ENCODE measurements around the gene GABRR2. TPM values are rescaled to one million over a fixed set of nuclear protein-coding genes. Genes with fewer than 3 reads are reported as not detected.

GABRR2 gene
- not detected in 2 replicates for total RNA-seq (2014; rRNA removed; shearing (Covaris generic))

DNA sequence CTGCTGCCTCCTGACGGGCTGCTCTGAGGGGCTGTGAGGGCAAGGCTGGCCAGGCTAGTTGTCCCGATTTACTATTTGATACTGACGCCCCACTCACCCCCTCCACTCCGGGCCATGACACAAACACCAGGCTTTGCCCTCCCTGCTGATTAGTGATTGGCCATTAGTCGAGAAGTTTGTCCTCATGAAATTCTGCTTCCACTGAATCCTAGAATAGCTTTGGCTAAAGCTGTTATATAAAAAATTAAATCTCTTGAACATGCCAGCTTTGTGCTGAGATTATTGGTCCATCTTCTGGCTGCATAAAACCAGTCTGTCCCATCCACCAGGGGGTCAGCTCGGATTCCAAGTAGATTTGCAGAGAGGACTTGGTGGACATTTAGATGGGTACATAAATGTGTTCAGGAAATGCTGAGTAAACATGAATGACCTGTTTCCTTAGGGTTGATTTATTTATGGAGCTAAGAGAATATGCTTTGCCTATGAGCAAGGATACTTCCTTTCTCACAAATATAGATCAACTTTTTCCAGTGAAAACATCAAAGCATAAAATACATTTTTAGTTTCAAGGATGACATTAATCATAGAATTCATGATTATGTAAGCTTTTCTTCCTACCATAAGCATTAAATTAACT, at the start of gene GABRR2:
Gene GABRR2 (minus strand): TSS at position 51 of the 637 bp plus-strand sequence. CDS start 134 bp downstream, outside the sequence.
- no peak for DNase-seq (ENCODE audit: low read depth)

DNA sequence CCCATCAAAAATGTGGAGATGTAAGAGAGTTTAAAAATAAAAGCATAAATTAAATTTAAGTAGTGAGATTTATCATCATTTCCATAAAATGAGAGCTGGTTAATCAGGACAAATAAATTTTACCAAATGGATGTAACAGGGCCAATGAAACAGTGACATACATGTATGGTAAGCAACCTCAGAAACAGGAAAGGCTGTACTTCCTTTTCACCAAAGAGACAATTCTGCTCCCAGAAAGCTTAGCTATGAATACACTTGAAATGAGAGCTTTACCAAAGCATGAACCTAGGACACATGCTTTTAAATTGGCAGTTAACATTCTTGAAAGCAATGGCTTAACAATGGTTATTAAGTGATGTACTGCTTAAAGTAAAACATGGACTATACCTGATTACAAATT, 49.5 kb upstream of the GABRR2 start:
- no peak for DNase-seq (ENCODE audit: low read depth)

DNA sequence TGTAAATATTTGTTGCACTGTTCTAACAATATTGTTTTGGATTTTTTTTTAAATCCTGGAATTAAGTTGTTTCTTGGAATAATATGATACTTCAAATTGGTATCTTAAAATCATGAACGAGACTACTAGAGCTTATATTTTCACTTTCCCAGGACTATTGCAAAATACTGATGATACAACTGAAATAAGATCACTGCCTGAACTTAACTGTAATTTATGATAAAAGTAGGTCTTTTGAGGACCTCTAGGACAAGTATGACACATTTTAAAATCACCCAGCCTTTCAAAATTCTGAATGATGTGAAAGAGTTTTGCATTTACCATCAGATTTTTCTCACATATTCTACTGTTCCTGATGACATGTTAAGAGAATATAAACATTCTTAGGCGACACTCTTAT, 46.1 kb upstream of the GABRR2 start:
- DNase-seq (ENCODE audit: low read depth), result no peak

DNA sequence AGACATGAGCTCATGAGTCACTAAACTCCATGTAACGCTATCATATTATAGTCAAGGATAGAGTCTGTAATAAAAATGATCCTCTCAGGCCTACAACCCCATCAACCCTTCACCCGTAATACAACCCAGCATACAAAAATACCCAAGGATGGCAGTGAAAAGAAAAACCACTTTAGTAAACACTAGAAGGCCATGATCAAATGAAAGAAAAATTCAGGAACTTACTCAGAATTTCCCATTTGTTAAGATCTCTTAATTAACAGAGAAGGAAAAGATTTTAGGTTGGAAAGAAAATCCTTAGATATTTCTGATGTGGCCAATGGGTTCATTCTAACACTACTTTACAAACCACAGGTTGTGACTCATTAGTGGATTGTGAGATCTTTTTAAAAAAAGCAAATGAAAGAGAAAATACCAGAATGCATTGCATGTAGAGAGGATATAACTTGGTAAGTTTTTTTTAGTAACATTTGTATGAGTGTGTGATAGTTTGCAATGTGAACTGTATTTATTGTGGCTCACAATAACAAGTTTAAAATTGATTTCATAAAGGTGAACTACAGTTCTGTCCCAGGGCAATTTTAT, 45.4 kb upstream of the GABRR2 start:
- peak; percentile 76 for DNase-seq (ENCODE audit: low read depth)

DNA sequence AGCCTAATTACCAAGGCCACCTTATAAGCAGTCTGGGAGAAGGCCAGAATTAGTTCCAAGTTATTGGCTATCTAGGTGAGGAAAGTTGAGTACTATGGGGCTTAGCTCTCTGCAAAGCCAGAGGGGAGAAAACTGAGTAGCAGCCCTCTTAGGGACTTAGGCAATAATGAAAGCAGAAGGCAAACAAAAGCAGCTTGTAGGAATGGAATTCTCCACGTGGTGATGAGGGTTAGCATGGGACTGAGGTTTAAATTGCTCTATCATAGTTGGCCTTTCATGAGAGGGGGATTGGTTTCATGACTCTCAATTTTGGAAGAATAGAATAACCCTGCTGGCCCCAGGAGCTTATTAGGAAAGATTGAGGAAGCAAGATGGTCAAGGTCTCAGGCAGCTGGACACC, 44.5 kb upstream of the GABRR2 start:
- peak; percentile 24 for DNase-seq (ENCODE audit: low read depth)

DNA sequence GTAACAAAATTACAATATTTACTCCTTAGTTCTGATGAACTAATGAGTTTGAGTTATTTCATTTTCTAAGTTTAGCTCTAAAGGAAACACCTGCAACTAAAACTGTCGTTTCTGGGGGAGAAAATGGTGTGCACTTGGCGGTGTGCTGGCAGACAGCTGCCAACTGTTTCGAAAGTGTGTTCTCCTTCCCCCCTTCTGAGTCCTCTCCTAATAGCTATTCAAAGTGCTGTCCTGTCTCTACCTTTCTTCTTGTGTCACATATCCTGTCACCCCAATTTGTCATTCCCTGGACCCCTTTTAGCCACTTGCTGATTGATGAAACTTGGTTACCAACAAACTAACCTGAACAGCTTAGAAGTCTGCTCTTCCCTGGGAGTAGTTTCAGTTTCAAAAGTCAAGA, 42.3 kb upstream of the GABRR2 start:
- no peak for DNase-seq (ENCODE audit: low read depth)

DNA sequence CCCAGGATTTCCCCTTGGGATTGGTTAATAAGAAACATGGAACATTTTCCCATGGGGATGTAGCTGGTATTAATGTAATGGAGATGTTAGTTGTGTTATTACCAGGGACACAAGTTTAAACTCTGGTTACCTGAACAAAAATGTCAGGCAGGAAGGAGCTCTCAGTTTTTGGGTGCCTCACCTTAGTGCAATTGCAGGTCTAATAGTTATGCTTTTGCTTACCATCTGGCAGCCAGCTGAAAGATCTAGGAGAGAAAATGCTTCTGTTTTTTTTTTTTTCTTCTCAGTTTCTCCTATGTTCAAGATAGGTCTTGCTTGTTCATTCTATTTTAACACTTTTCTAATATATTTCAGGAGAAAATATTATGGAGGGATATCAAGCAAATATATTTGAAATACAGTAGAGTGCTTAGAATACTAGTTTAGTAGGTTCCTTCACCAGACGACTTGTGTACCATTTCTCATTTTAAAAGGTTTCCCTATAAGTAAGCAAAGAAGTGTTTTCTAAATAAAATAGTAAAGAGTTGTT, 41.6 kb upstream of the GABRR2 start:
- no peak for DNase-seq (ENCODE audit: low read depth)

DNA sequence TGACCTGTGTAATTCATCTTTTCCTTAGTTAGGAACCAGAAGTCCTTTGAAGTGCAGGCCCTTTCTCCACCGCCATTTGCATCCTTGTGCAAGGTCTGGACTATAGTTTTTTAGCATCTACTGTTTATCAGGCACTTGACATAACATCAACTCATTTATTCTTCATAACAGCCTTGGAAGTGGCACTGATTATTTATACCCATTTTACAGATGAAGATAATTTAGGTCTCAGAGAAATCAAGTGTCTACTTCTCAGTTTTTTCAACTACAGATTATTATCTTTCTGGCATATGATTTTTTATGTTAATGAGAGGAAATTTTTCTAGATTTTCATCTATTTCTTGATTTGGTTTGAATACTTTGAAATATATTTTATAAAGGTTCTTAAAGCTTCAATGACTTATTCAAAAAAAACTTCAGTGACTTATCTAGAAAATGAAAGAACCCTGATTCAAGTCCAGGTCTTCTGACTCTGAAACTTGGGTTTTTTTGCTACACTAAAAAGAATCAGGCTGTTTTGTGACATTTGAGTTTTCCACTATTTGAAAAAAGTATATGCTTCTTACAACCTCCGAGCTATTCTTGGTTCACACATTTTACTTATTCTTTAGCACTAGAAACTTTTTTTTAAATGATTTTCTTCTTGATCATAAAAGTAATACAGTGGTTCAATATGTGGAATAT, 40.6 kb upstream of the GABRR2 start:
- DNase-seq (ENCODE audit: low read depth), result no peak

DNA sequence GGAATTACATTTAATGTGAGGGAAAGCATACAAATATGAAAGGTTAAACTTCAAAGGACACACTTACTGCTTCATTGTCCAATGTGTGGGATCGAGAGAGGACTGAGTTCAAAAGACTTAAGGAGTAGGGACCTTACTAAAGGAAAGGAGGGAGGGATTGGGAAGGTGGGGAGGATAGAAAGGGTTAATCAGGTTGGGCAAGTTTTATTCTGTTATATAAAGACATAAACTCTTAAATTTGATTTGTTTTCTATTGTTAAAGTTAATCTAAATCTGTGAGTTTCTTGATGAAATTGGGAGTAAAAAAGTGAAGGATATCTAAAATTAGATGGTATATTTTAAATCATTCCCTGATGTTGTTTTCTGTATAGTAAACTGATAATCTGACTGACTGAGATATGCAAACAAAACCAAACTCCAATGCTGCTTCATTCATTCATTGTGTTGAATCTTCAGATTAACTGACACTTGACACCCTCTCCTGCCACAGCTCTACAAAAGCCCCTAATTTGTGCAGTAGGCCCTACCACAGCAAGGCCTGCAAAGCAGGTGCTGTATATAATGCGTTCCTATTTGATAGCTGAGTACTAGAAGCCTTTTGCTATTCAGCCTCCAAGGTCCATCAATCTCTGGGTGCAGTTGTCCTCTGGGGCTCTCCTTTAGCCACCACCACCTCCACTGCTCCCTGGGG, 38.7 kb upstream of the GABRR2 start:
- DNase-seq (ENCODE audit: low read depth), result no peak

DNA sequence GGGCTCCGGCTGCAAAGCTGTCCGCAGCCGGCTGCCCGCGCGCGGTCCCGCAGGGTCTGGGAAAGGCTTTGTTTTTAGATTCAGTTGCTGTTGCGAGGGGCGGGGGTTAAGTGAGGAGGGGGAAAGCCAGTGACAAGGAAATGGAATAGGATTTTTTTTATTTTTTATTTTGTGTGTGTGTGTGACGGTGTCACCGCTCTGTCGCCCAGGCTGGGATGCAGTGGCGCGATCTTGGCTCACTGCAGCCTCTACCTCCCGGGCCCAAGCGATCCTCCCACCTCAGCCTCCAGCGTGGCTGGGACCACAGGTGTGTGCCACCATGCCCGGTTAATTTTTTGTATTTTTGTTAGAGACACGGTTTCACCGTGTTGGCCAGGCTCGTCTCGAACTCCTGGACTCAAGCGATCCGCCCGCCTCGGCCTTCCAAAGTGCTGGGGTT, 38.0 kb upstream of the GABRR2 start:
- DNase-seq (ENCODE audit: low read depth), result no peak

DNA sequence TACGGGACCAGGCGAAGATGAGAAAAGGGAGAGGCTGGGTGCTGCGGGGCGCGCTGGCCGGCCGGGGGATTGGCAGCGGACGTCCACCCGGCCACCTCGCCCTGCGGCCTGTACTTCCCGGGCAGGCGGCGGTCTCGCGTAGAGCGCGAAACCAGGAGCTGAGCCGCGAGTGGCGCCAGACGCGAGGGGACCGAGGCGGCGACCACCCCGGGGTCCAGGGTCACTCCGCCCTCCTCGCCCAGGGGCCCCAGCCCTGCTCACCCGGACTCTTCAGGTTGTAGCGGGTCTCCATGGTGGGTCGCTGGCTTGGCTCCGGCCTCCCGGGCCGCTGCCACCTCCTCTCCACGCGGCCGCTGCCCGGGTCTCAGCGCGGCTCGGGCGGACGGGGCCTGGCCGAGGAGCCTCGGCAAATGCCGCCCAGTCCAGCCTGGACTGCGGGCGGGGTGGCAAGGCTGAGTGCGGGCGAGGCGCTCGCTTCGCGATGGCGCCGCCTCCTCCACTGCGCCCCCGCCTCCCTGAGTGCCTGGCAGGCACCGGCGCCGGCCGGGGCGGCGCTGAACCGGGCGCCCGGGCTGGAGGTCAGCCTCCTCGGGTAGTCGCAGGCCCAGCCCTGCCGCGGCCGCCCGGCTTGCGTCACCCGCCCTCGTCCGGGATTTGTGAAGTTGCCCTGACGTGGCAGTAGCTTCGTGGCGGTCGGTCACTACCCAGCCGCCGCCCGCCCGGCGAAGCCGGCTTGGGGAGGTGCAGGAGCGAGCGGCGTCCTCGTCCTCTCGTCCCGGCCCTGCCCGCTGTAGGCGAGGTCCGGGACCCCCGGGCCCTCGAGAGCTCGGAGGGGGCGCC, 37.4 kb upstream of the GABRR2 start, which contains the start of gene UBE2J1:
Gene UBE2J1 (minus strand): TSS at position 445 of the 840 bp plus-strand sequence. CDS start 153 bp downstream, at position 292.
- DNase-seq (ENCODE audit: low read depth), result peak; percentile 94

DNA sequence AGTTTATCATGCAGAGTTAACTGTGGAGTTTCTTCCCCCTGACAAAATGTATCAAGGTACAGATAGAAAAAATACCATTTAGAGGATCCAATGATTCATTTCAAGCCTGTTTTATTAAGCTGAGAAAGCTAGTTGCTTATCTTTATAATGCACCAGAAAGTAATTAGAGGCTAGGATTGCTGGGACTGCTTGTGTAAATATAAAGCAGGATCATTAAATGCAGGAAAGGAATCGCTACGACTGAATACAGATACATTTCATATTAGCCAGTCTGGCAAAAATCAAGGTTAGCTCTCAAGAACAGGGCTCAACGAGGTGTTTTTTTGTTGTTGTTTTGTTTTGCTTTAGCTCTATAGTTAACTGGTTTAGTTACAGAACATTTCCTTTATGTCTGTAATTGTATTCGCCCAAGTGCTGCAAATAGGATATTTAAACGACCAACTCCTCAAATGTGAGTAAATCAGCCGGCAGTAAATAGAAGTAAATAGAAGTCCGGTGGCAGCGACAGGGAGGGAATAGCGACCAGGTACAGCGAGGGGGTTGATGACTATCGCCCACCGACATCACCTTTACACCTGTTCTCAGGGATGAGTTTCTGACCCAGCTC, 36.7 kb upstream of the GABRR2 start:
- DNase-seq (ENCODE audit: low read depth), result no peak

DNA sequence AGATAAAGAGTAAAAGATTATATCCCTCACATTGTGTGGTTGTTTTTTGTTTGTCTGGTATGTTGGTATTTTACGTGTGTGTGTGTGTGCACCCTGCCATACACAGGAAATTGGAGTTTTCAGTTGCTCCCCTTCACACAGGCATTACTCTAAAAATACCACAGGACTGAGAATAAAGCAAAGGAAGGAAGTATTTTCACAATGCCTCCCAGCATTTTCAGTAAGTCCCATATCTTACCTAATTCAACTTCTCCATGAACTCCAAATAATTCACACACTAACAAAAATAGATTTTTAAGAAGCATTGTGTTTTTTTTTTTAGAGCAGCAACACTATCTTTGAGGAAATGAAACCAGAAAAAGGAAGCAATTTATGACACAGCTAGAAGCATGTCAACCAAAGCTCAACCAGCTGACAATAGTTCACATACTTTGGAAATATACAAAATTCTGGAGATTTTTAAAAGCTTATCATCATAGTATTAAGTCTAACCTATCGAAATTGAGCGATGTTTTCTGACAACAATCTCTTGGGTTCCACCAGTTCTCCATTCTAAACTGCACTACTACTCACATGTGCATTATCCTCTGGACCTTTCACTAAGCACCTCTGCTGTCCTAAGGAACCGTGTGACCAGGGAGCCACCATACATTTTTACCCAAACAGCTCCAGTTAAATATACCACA, 35.3 kb upstream of the GABRR2 start:
- peak; percentile 31 for DNase-seq (ENCODE audit: low read depth)

DNA sequence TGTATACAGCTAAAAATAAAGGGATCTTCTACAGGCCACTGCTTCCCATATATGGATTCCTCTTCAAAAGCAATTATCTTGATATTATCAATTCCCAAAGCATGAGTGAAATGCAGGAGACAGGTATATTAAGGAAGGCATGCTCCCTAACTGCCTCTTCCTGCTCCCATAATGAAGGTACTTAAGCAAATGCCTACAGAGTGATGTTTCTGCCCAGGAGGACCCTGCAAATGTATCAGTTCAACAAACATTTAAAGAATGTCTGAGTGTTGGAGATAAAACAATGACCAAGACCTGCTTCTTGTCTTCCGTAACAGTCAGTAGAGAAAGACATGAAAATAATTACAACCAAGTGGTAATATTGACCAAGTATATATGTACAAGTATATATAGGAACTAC, 33.3 kb upstream of the GABRR2 start:
- DNase-seq (ENCODE audit: low read depth), result no peak

DNA sequence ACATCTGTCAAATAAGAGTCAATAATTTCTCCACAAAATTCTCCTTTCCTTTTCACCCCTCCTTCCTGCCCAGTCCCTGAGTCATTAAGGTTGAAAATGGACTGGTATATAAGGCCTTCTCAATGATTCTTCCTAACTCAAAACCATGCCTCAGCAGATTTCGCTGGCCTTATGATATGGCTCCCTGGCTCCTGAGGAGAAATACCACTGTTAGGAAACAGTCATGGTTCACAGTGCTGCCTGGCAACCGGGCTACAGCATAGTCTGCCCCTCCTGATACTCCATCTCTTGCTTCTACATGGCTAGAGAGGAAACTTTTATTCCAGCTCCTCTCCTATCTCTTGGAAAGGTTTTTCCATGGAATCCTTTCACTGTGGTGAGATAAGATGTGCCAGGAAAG, 32.7 kb upstream of the GABRR2 start:
- no peak for DNase-seq (ENCODE audit: low read depth)

DNA sequence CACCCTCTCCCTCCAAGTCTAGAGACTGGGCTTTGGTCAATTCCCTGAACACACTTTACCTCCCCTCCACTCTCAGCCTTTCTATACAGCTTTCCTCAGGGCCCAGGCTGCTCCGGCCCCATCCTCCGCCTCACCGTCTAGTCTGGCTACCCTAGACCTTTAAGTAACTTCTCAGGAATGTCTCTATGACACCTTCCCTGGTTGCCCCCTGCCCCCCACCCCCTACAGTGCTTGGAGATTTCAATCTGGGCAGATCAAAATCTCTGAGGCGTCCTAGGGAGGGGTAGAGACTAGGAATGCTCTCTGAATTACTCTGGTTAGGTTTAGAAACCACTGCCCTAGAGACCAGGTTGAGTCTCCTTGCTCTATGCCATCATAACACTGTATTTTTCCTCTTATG, 31.3 kb upstream of the GABRR2 start:
- no peak for DNase-seq (ENCODE audit: low read depth)

DNA sequence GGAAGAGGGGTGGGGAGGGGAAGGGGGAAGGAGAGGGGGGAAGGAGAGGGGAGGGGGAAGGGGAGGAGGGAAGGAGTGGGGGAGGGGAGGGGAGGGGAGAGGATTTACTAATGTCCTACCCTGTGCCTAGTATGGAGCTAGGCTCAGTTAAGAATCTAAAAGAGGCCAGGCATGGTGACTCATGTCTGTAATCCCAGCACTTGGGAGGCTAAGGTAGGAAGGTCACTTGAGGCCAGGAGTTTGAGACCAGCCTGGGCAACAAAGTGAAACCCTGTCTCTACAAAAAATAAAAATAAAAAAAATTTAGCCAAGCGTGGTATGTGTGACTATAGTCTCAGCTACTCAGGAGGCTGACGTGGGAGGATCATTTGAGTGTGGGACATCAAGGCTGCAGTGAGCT, 24.5 kb upstream of the GABRR2 start:
- no peak for DNase-seq (ENCODE audit: low read depth)

DNA sequence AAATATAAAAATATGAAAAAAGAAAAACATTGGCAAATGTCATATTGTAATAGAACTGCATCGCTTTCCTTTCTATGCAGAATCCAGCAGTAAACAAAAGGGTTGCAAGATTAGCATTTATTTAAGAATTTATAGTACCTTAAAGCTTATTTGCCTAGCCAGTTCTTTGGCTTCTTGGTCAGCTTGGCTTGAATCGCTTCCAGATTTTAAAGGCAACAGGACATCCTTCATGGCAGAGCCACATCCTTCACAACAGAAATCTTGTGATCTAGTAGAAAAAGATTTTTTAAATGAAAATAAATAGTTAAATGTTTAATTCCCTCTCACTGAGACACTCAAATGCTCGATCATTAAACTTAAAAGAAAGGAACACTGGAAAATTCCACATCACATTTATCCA, 20.1 kb upstream of the GABRR2 start:
- no peak for DNase-seq (ENCODE audit: low read depth)

DNA sequence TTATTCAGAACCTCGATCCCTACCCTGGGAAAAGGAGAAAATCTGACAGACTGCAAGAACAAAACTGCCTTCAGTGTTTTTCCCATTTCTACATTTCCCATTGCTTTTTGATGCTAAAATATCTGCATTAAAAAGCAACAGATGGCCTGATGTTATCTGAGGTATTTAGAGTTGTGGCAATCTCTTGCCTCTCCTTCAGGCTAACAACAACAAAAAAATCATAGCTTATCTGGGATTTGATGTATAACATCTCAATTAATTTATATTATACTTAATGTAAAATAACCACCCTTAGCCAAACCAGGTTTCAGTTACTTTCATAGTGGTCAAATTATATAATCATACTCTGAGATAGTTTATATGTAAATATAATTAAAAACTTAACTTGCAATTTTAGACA, 15.8 kb upstream of the GABRR2 start:
- no peak for DNase-seq (ENCODE audit: low read depth)

DNA sequence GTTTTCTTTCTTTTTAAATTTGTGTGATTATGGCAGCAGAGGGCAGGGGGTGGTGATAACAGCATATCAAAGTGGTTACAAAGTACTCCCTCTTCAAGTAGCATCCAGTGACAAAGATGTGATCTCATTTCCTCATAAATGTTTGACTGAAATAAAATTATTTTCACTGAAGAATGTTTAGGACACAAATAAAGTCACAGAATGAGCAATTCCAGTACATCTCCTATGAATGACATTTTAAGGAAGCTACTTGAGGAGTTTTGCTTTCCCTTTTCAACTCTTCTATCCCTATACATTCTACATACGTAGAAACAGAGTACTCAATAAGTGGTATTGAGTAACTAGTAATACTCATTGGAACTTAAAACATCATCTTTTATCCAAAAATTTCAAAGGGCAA, 13.9 kb upstream of the GABRR2 start:
- DNase-seq (ENCODE audit: low read depth), result no peak
